Suppressor macrophage treated with lipopolysaccharide for 1 hour (primary cell): ENCODE measurements around the gene SLC16A7.
A peak's percentile ranks its signal among the peaks of the same experiment; 100 is the strongest.

Experiments
- DNase-seq, 3 donors: peaks; one replicate each; pipeline ENCODE4 v3.0.0-alpha.2; 2020 to 2022

The SLC16A7 gene

DNA sequence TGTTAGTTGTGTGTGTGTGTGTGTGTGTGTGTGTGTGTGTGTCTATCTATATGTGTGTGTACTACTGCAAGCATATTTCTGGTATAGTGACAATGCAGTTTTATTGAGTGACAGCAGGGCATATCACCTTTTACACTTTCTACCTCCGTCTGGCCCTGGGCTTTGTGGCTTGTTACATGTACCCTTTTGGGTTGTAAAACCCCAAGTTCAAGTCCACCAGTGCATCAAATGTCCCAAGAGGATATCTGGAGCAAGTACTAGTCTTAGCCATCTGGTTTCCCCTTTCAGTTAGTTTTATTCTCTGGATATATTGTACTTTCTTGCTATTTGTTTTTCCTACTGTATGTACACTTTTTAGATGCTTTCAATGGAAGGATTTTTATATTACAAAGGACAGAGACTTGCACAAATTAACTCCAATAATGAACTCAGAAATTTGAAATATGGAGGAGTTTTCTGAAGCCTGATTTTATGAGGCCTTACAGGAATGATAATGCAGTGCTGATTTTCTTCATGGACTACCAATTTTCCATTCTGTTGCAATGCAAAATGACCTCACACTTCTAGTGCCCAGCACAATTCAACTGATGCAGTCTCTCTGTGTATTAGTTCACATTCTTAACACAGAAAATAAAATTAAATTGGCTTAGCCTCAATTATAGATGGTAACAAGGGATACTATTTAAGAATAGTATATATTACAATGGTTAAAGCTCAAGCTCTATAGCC is 29.1 kb downstream of the SLC16A7 start:
- DNase-seq, result peak; percentile 35 to 61 (median 52)

DNA sequence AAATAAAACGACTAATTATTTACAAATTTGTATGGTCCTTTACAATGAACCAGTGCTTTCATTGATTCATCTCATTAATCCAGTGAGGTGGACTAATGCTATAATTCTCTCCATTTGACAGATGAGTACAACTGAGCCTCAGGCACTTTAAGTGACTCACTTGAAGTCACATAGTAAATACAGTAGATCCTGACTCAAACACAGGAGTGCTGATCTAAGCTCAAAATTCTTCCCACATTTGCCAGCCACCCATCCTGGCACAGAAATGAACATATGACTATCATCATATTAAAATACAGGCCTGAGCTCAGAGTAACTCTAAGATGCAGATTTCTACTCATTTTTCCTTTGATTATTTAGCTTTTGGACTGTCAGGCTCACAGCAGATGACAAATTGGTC is 30.6 kb downstream of the SLC16A7 start:
- DNase-seq, result peak in 2 of 3 donors; percentile 21 to 28

GRCh38 chr12:59627582-59627981 is 31.8 kb downstream of the SLC16A7 start:
- DNase-seq, result no peak

- no peak for DNase-seq
Measured at GRCh38 chr12:59629890-59630289, 34.1 kb downstream of the SLC16A7 start.

DNA sequence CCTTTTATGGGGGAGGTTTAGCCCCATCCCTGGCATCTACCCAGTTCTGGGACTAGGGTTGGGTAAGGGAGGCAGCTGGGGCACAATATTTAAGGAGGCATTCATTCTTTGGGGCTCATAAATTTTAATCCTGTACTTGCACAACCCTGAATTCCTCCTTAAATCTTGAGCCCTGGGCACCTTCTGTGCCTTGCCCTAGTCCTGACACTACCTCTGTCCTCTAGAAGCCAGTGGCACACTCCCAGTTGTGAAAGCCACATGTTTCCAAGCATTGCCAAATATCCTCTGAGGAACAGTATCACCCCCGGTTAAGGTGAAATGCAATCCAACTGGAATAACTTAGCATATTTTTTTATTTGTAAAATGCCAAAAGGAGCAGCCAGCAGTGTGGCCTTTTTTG is 36.6 kb downstream of the SLC16A7 start:
- DNase-seq, result no peak

DNA sequence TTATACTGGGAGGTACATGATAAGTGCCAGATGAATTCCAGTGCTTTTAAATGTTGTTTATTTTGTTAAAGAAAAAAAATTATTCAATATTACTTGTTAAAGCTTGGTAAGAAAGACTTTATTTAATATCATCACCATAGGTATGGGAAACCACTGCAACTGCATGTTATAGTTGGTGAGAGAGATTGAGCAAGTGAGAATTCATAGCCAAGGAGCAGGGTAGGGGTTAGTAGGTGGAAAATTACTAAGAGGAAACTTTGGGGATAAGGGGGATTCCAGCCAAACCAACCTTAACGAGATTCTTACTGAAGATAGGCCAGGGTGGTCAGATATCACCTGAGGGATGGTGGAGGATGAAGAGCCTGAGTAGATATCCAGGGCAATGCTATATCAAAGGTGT is 38.4 kb downstream of the SLC16A7 start:
- DNase-seq, result no peak

- no peak for DNase-seq
Measured at GRCh38 chr12:59636945-59637691, 41.3 kb downstream of the SLC16A7 start.

- DNase-seq, result no peak
Measured at GRCh38 chr12:59637692-59638070, 41.9 kb downstream of the SLC16A7 start.

GRCh38 chr12:59643550-59643949 is 47.7 kb downstream of the SLC16A7 start:
- DNase-seq, result no peak

DNA sequence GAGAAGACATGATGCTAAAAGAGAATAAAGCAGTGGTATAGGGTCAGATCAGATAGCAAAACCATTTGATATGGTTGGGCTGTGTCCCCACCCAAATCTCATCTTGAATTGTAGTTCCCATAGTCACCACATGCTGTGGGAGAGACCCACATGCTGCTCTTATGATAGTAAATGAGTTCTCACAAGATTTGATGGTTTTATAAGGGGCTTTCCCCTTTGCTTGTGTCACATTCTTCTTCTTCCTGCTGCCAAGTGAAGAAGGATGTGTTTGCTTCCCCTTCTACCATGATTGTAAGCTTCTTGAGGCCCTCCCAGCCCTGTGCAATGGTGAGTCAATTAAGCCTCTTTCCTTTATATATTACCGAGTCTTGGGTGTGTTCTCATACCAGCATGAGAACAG is 49.4 kb downstream of the SLC16A7 start:
- no peak for DNase-seq

- no peak for DNase-seq
Measured at GRCh38 chr12:59646636-59647035, 50.8 kb downstream of the SLC16A7 start.

- peak in 1 of 3 donors; percentile 21 for DNase-seq
Measured at GRCh38 chr12:59649203-59649602, 53.4 kb downstream of the SLC16A7 start.

DNA sequence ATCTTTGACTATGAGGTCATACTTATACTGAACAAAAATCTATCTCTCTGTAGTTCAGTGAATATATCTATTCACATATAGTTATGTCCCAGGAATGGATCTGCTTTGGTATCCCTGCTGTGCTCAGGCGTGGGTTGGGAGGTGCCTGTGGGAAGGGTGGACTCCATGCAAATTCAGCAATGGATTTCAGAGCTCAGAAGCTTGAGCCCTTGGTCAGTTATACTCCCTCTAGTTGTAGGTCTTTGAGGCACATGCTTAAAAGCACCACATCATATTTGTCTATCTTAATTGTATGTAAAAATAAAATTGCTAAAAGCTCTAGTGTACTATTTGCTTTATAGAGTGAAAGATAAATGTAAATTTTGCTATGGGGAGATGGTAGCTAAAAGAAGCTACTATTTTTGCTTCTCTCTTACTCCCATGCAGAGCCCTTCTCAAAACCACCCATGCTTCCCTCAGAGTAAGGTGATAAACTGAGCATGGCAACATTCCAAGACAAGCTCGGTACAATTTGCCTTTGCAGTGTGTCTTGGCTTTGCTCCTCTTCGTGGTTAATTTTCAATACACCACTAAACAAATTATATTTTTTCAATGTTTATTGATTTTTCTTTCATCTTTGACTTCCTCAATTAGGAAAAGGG is 54.9 kb downstream of the SLC16A7 start:
- DNase-seq, result no peak

DNA sequence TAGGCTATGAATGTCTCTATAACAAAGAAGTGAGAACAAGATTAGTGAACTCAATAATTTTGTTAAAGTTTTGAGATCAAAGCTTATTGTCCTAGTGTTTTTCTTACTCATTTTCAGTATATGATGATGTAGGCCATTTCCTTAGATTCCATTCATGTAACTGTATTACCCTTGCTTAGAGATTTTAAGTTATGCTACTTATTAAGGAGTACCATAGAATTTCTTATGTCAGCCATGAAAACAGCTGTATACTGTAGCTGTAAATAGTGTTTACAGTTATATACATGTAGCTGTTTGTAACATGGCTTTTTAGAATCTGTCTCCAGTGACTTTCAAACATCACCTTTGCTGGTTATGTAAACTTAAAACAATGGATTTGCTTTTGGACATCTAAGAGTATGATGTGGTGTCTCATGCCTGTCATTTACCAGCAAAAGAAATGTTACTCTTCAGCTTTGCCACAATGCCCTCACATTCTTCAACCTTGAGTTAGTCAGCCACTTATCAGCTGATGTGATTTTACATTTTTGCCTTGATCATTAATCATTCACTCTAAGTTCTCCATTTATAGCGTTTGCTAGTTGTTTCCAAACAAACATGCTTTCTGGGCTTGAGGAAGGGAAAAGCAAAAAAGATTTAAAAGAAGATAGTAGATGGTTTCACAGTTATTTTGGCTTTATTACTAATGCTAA is 55.5 kb downstream of the SLC16A7 start:
- DNase-seq, result peak in 2 of 3 donors; percentile 9 to 26

GRCh38 chr12:59652130-59652529 is 56.3 kb downstream of the SLC16A7 start:
- DNase-seq, result no peak

GRCh38 chr12:59654061-59654460 is 58.2 kb downstream of the SLC16A7 start:
- no peak for DNase-seq

GRCh38 chr12:59657266-59657665 is 61.4 kb downstream of the SLC16A7 start:
- DNase-seq, result no peak

DNA sequence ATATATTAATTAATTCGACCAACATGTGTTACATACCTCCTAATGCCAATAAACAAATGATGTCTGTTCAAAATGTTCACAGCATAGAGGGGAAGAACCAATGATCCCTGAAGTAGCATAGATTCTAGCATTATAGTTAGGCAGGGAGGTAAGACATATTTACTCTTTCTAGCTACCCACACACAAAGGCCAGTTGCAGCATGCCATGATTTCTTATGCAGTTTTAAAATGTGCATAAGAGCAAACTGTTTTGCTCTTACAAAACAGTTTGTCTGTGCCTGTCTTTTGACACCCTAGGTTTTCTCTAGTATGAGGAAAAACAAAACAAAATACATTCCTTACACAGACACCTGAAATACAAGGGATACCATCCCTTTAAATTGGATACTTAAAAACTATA is 61.9 kb downstream of the SLC16A7 start:
- no peak for DNase-seq

GRCh38 chr12:59660148-59660547 is 64.3 kb downstream of the SLC16A7 start:
- DNase-seq, result no peak

GRCh38 chr12:59660921-59661597 is 65.2 kb downstream of the SLC16A7 start:
- no peak for DNase-seq

GRCh38 chr12:59664495-59664894 is 68.7 kb downstream of the SLC16A7 start:
- no peak for DNase-seq

DNA sequence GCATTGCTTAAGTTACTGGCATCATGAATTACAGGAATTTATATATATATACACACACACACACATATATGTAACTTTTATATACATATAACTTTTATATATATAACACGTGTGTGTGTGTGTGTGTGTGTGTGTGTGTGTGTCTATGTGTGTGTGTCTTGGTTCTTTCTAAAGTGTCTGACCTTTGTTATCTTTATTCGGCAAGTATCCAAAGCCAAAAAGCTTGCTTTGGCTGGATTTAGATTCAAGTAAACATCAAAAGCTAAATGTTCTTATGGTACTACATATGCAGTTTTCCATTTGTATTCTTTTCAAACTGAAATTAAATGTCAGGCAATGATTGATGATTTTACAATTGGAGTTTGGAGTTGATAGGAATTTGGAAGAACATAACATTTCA is 69.9 kb downstream of the SLC16A7 start:
- no peak for DNase-seq

GRCh38 chr12:59668674-59669073 is 72.8 kb downstream of the SLC16A7 start:
- peak; percentile 29 to 61 (median 44) for DNase-seq
